ENCODE results near the gene CISD3.

Gene CISD3

GRCh38 chr17:38750044-38750311 is 19.8 kb downstream of the CISD3 start:
- no peak for TF ChIP-seq GATA2 (IDR thresholded peaks at IDR 0.05; ENCODE audit: low read depth, low read length)
- no peak for TF ChIP-seq GATA3 (IDR thresholded peaks at IDR 0.05; ENCODE audit: low read depth, low read length)

- TF ChIP-seq GATA3 (IDR thresholded peaks at IDR 0.05; ENCODE audit: low read depth, low read length) (no peak), GATA2 (IDR thresholded peaks at IDR 0.05; ENCODE audit: low read depth, low read length) (no peak)
These were observed 20.4 kb downstream of the CISD3 start for GRCh38 chr17:38750312-38751121.

- no peak for TF ChIP-seq GATA2 (IDR thresholded peaks at IDR 0.05; ENCODE audit: low read depth, low read length)
These were observed 21.1 kb downstream of the CISD3 start for GRCh38 chr17:38751144-38751807.

- TF ChIP-seq GATA3 (IDR thresholded peaks at IDR 0.05; ENCODE audit: low read depth, low read length) (no peak), GATA2 (IDR thresholded peaks at IDR 0.05; ENCODE audit: low read depth, low read length) (no peak)
These were observed 21.7 kb downstream of the CISD3 start for GRCh38 chr17:38751808-38752307.

GRCh38 chr17:38752308-38753070 is 22.3 kb downstream of the CISD3 start, which contains the start of gene PSMB3:
Gene PSMB3, plus strand, starts transcription at chr17:38752741. Its CDS starts 86 bp downstream, at chr17:38752827.
- TF ChIP-seq GATA3 (IDR thresholded peaks at IDR 0.05; ENCODE audit: low read depth, low read length) = no peak
- TF ChIP-seq GATA2 (IDR thresholded peaks at IDR 0.05; ENCODE audit: low read depth, low read length) = 0 out of 2 replicates have a peak, but pooled peaks have one; percentile 7

DNA sequence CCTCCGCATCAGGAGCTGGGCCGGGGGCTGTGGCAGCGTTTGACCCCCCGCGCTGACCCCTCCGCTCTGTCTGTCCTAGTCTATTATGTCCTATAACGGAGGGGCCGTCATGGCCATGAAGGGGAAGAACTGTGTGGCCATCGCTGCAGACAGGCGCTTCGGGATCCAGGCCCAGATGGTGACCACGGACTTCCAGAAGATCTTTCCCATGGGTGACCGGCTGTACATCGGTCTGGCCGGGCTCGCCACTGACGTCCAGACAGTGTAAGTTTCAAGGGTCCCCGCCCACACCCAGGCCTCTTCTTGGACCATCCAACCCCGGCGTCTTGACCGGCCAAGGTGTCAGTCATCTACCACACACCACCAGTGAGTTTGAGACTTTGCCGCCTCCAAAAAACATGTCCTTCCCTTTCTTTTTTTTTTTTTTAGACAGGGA is 22.9 kb downstream of the CISD3 start:
- TF ChIP-seq GATA2 (IDR thresholded peaks at IDR 0.05; ENCODE audit: low read depth, low read length) (no peak), GATA3 (IDR thresholded peaks at IDR 0.05; ENCODE audit: low read depth, low read length) (no peak)

GRCh38 chr17:38761612-38762011 is 31.5 kb downstream of the CISD3 start:
- no peak for TF ChIP-seq GATA2 (IDR thresholded peaks at IDR 0.05; ENCODE audit: low read depth, low read length)
- TF ChIP-seq GATA3 (IDR thresholded peaks at IDR 0.05; ENCODE audit: low read depth, low read length) = no peak

- TF ChIP-seq GATA2 (IDR thresholded peaks at IDR 0.05; ENCODE audit: low read depth, low read length) (no peak), GATA3 (IDR thresholded peaks at IDR 0.05; ENCODE audit: low read depth, low read length) (no peak)
These were observed 32.1 kb downstream of the CISD3 start for GRCh38 chr17:38762231-38762630.

DNA sequence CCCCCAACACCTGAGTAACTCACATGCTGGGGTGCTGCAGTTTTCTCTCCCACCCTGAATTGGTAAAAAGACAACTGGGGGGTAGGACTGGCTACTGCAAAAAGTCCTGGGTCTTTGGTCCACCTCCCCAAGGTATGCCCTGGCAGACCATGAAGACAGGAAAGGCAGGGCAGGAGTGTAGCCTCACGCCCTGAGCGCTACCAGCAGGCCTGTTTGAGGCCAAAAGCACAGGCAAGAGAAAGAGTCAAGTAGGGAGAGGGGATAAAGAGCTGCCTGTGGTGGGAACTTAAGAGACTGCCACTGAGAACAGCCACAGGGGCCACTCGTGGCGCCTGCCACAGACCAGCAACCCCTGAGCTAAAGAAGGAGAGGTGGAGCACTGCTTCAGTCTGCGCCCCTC is 36.2 kb downstream of the CISD3 start:
- TF ChIP-seq GATA2 (IDR thresholded peaks at IDR 0.05; ENCODE audit: low read depth, low read length) (no peak), GATA3 (IDR thresholded peaks at IDR 0.05; ENCODE audit: low read depth, low read length) (no peak)

DNA sequence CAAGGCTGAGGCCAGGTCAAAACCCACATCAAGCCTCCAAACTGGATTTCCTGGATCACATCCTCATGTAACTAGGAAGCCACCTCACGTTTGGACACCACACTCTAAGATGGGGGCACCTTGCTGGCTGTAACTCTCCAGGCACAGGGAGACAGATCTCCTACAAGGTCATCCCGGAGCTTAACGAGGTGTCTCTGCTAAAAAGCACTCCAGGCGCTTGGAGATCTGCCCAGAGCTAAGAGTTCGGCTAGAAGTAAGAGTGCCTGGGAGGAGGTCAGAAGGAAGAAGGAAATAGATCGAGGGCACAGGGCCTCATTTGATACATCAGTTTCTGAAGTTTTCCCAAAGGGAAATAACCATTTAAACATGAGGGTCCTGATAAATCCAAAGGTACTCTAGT is 38.3 kb downstream of the CISD3 start:
- no peak for TF ChIP-seq GATA3 (IDR thresholded peaks at IDR 0.05; ENCODE audit: low read depth, low read length)
- TF ChIP-seq GATA2 (IDR thresholded peaks at IDR 0.05; ENCODE audit: low read depth, low read length) = no peak

- TF ChIP-seq GATA2 (IDR thresholded peaks at IDR 0.05; ENCODE audit: low read depth, low read length) (no peak), GATA3 (IDR thresholded peaks at IDR 0.05; ENCODE audit: low read depth, low read length) (no peak)
These were observed 43.1 kb downstream of the CISD3 start for GRCh38 chr17:38773258-38773657.

GRCh38 chr17:38777641-38778250 is 47.6 kb downstream of the CISD3 start:
- TF ChIP-seq GATA3 (IDR thresholded peaks at IDR 0.05; ENCODE audit: low read depth, low read length) (no peak), GATA2 (IDR thresholded peaks at IDR 0.05; ENCODE audit: low read depth, low read length) (no peak)

GRCh38 chr17:38779965-38780752 is 50.0 kb downstream of the CISD3 start:
- TF ChIP-seq GATA3 (IDR thresholded peaks at IDR 0.05; ENCODE audit: low read depth, low read length) = no peak
- no peak for TF ChIP-seq GATA2 (IDR thresholded peaks at IDR 0.05; ENCODE audit: low read depth, low read length)
